HG03439 (cell line): ENCODE data around the gene ARHGAP15.

Experiments used
- ATAC-seq: cut with Tn5 transposase; IDR thresholded peaks from one replicate; pipeline ENCODE4 v1.9.1; 2021; ENCODE audit warnings: mild to moderate bottlenecking, moderate library complexity; ENCODE audit not compliant: unreplicated experiment

The ARHGAP15 gene

GRCh38 chr2:143604566-143604959 is 475.3 kb downstream of the ARHGAP15 start:
- no peak for ATAC-seq

- ATAC-seq, result no peak
Observed at GRCh38 chr2:143607231-143608062, 478.2 kb downstream of the ARHGAP15 start.

GRCh38 chr2:143608063-143608423 is 478.8 kb downstream of the ARHGAP15 start:
- no peak for ATAC-seq

- ATAC-seq, result no peak
Observed at GRCh38 chr2:143608758-143609157, 479.5 kb downstream of the ARHGAP15 start.

GRCh38 chr2:143611336-143611735 is 482.1 kb downstream of the ARHGAP15 start:
- no peak for ATAC-seq

GRCh38 chr2:143615562-143615961 is 486.3 kb downstream of the ARHGAP15 start:
- ATAC-seq, result no peak

- ATAC-seq, result no peak
Observed at GRCh38 chr2:143616452-143616851, 487.2 kb downstream of the ARHGAP15 start.

- no peak for ATAC-seq
Observed at GRCh38 chr2:143617803-143618415, 488.7 kb downstream of the ARHGAP15 start.

GRCh38 chr2:143622106-143622505 is 492.9 kb downstream of the ARHGAP15 start:
- no peak for ATAC-seq

- ATAC-seq, result no peak
Observed at GRCh38 chr2:143623231-143623908, 494.2 kb downstream of the ARHGAP15 start.

- no peak for ATAC-seq
Observed at GRCh38 chr2:143623909-143624260, 494.7 kb downstream of the ARHGAP15 start.

GRCh38 chr2:143629340-143629739 is 500.1 kb downstream of the ARHGAP15 start:
- ATAC-seq, result no peak

- ATAC-seq, result no peak
Observed at GRCh38 chr2:143632751-143633374, 503.6 kb downstream of the ARHGAP15 start.

- no peak for ATAC-seq
Observed at GRCh38 chr2:143633419-143633818, 504.2 kb downstream of the ARHGAP15 start.

- ATAC-seq, result no peak
Observed at GRCh38 chr2:143635302-143635701, 506.1 kb downstream of the ARHGAP15 start.

- ATAC-seq, result no peak
Observed at GRCh38 chr2:143635936-143636335, 506.7 kb downstream of the ARHGAP15 start.

GRCh38 chr2:143640826-143641225 is 511.6 kb downstream of the ARHGAP15 start:
- ATAC-seq, result no peak

- ATAC-seq, result no peak
Observed at GRCh38 chr2:143645921-143646645, 516.9 kb downstream of the ARHGAP15 start.

GRCh38 chr2:143649226-143649740 is 520.1 kb downstream of the ARHGAP15 start:
- no peak for ATAC-seq

GRCh38 chr2:143652692-143653091 is 523.5 kb downstream of the ARHGAP15 start:
- ATAC-seq, result no peak

- no peak for ATAC-seq
Observed at GRCh38 chr2:143668234-143668633, 539.0 kb downstream of the ARHGAP15 start.
